Muscle of leg (tissue), 11 donors: ENCODE data around the gene GRAMD1B. TPM values are rescaled to one million over a fixed set of nuclear protein-coding genes. Genes with fewer than 3 reads are reported as not detected.
"Not testable (repeated sequence)": the region's sequence is repeated elsewhere in the genome, so short reads cannot be mapped to it uniquely, and the experiment has no call there.

ENCODE experiments used
- DNase-seq: peaks from one replicate; pipeline ENCODE4 v3.0.0; 2013
- H3K27ac ChIP-seq: one replicate; pipeline ENCODE4 v1.5.1; 2013; ENCODE audit warnings: mild to moderate bottlenecking, low read length, control low read depth
- H3K27me3 ChIP-seq: one replicate; pipeline ENCODE4 v1.6.1; 2013; ENCODE audit warnings: low read length; ENCODE audit not compliant: control insufficient read depth, insufficient read depth
- H3K36me3 ChIP-seq: one replicate; pipeline ENCODE4 v1.6.1; 2013; ENCODE audit warnings: low read length; ENCODE audit not compliant: control insufficient read depth, insufficient read depth
- H3K4me1 ChIP-seq: one replicate; pipeline ENCODE4 v1.6.1; 2013; ENCODE audit warnings: low read length; ENCODE audit not compliant: control insufficient read depth, insufficient read depth
- H3K4me3 ChIP-seq: one replicate; pipeline ENCODE4 v1.5.1; 2013; ENCODE audit warnings: low read length, control low read depth
- H3K9me3 ChIP-seq: replicated peaks from 2 replicates; pipeline ENCODE4 v1.6.1; 2013; ENCODE audit warnings: low read depth, low read length; ENCODE audit not compliant: control insufficient read depth
- WGBS: methylation state at CpG from one replicate; pipeline ENCODE4 v1.1.5; 2013; ENCODE audit warnings: missing lambda C conversion rate; ENCODE audit not compliant: insufficient coverage; 5-methylcytosine and 5-hydroxymethylcytosine counted together
- polyA plus RNA-seq, 8 donors: library from polyadenylated mRNA; unstranded; fragments of 120-200 nt; gene quantifications; one replicate each; pipeline versions ENCODE4 v1.2.1 to v1.2.3, GENCODE V29; 2013; ENCODE audit warnings: inconsistent platforms in 1 of 8, low replicate concordance in 1 of 8; ENCODE audit not compliant: insufficient read length in 8 of 8, insufficient read depth in 1 of 8
- total RNA-seq: library from RNA; stranded (reverse); fragments of 120-200 nt; gene quantifications from one replicate; pipeline ENCODE4 v1.2.4, GENCODE V29; 2013

GRAMD1B gene
- total and polyA plus RNA-seq, 9 donors: 6.9 to 10.9 (median 8.7) TPM

- peaks cover 1% of the 10 kb centered on the region for H3K4me1 ChIP-seq
- WGBS: 49% methylated on average over 2 of the region's 4 CpGs
- no peak overlapping the region for H3K4me3 ChIP-seq
- H3K27me3 ChIP-seq: no peaks in the 10 kb centered on the region
- no peaks in the 10 kb centered on the region for H3K36me3 ChIP-seq
- no peaks in the 10 kb centered on the region for H3K9me3 ChIP-seq
- DNase-seq: no peak
- no peak overlapping the region for H3K27ac ChIP-seq
These were observed 136.8 kb downstream of the GRAMD1B start for GRCh38 chr11:123566852-123567251.

- H3K36me3 ChIP-seq: no peaks in the 10 kb centered on the region
- no peak overlapping the region for H3K4me3 ChIP-seq
- no peaks in the 10 kb centered on the region for H3K4me1 ChIP-seq
- no peaks in the 10 kb centered on the region for H3K9me3 ChIP-seq
- H3K27me3 ChIP-seq: no peaks in the 10 kb centered on the region
- no peak overlapping the region for H3K27ac ChIP-seq
- no peak for DNase-seq
- 50% methylated on average over 1 of the region's 1 CpG for WGBS
These were observed 137.4 kb downstream of the GRAMD1B start for GRCh38 chr11:123567466-123567865.

GRCh38 chr11:123568367-123568870 lies 138.3 kb downstream of the GRAMD1B start:
- Histone ChIP-seq H3K27ac (no peak overlapping the region), H3K36me3 (no peaks in the 10 kb centered on the region), H3K9me3 (no peaks in the 10 kb centered on the region), H3K4me3 (no peak overlapping the region), H3K4me1 (no peaks in the 10 kb centered on the region), H3K27me3 (no peaks in the 10 kb centered on the region)
- 67% methylated on average over 3 of the region's 7 CpGs for WGBS
- DNase-seq: no peak

GRCh38 chr11:123569393-123569792 lies 139.3 kb downstream of the GRAMD1B start:
- Histone ChIP-seq H3K4me1 (no peaks in the 10 kb centered on the region), H3K36me3 (no peaks in the 10 kb centered on the region), H3K9me3 (no peaks in the 10 kb centered on the region), H3K27me3 (peaks cover under 1% of the 10 kb centered on the region), H3K27ac (no peak overlapping the region), H3K4me3 (no peak overlapping the region)
- no CpG with 5 or more reads among the region's 5 CpGs for WGBS
- no peak for DNase-seq

GRCh38 chr11:123570939-123571580 lies 141.0 kb downstream of the GRAMD1B start:
- Histone ChIP-seq H3K36me3 (no peaks in the 10 kb centered on the region), H3K4me3 (no peak overlapping the region), H3K4me1 (no peaks in the 10 kb centered on the region), H3K27me3 (peaks cover 3% of the 10 kb centered on the region), H3K9me3 (no peaks in the 10 kb centered on the region), H3K27ac (no peak overlapping the region)
- 66% methylated on average over 5 of the region's 9 CpGs for WGBS
- DNase-seq: no peak

- H3K9me3 ChIP-seq, H3K36me3 ChIP-seq, H3K27ac ChIP-seq, H3K27me3 ChIP-seq, H3K4me3 ChIP-seq, H3K4me1 ChIP-seq, DNase-seq: not testable (repeated sequence)
- 94% methylated on average over 21 of the region's 21 CpGs for WGBS
These were observed 142.7 kb downstream of the GRAMD1B start for GRCh38 chr11:123572791-123573190.

GRCh38 chr11:123573286-123573685 lies 143.2 kb downstream of the GRAMD1B start:
- Histone ChIP-seq H3K27me3 (peaks cover 3% of the 10 kb centered on the region), H3K4me3 (no peak overlapping the region), H3K9me3 (no peaks in the 10 kb centered on the region), H3K36me3 (no peaks in the 10 kb centered on the region), H3K27ac (no peak overlapping the region), H3K4me1 (no peaks in the 10 kb centered on the region)
- DNase-seq: no peak
- whole genome bisulfite sequencing: no CpG with 5 or more reads among the region's 2 CpGs

GRCh38 chr11:123575441-123575840 lies 145.4 kb downstream of the GRAMD1B start:
- no peak overlapping the region for H3K27ac ChIP-seq
- peaks cover 2% of the 10 kb centered on the region for H3K4me1 ChIP-seq
- peaks cover 3% of the 10 kb centered on the region for H3K27me3 ChIP-seq
- H3K4me3 ChIP-seq: no peak overlapping the region
- DNase-seq: no peak
- 88% methylated on average over 4 of the region's 7 CpGs for WGBS
- no peaks in the 10 kb centered on the region for H3K9me3 ChIP-seq
- H3K36me3 ChIP-seq: no peaks in the 10 kb centered on the region

- Histone ChIP-seq H3K4me1 (peaks cover 4% of the 10 kb centered on the region), H3K27ac (no peak overlapping the region), H3K4me3 (no peak overlapping the region), H3K36me3 (no peaks in the 10 kb centered on the region), H3K9me3 (no peaks in the 10 kb centered on the region), H3K27me3 (peaks cover 3% of the 10 kb centered on the region)
- 17% methylated on average over 2 of the region's 3 CpGs for WGBS
- DNase-seq: no peak
These were observed 146.0 kb downstream of the GRAMD1B start for GRCh38 chr11:123576082-123576481.

- DNase-seq: no peak
- H3K9me3 ChIP-seq: no peaks in the 10 kb centered on the region
- peaks cover 3% of the 10 kb centered on the region for H3K27me3 ChIP-seq
- no peak overlapping the region for H3K27ac ChIP-seq
- WGBS: 50% methylated on average over 1 of the region's 3 CpGs
- no peaks in the 10 kb centered on the region for H3K36me3 ChIP-seq
- H3K4me1 ChIP-seq: peaks cover 4% of the 10 kb centered on the region
- no peak overlapping the region for H3K4me3 ChIP-seq
These were observed 146.4 kb downstream of the GRAMD1B start for GRCh38 chr11:123576501-123576900.
